ENCODE data around the gene BICD1.
"Not testable (repeated sequence)": the region's sequence is repeated elsewhere in the genome, so short reads cannot be mapped to it uniquely, and the experiment has no call there.

Gene BICD1

GRCh38 chr12:32249777-32250176 is 143.1 kb downstream of the BICD1 start:
- DNase-seq = no peak

DNA sequence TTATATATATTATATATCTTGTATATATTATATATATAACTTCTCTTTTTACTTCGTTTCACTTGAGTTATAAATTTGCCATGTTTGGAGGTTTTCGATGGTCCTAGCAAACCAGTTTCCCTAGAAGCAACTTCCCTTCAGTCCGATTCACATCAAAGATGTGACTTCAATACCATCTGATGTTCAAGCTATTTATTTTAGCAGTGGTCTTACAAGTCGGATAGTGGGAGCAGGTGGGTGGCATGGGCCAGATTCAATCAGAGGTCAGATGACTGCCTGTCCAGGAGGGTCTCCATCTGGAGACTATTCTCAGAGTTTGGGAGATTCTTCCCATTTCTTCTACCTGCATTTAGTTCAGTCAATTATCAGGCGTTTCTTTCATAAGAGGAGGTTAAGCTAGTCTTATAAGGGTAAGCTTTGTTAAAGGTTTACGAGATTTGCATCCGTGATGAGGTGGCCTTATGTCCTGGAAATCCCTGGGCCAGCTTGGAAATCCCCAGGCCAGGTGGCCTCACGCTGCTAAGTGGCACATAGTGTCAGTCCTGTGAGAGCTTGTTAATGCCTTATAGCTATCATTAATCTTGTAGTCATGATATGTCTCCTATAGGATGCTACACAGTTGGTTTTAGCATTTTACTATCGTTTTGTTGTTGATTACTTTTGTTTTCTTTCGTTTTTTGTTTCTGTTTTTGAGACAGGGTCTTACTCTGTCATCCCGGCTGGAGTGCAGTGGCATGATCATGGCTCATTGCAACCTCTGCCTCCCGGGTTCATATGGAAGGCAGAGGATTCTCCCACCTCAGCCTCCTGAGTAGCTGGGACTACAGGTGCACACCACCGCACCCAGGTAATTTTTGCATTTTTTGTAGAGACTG is 145.8 kb downstream of the BICD1 start:
- DNase-seq = no peak

DNA sequence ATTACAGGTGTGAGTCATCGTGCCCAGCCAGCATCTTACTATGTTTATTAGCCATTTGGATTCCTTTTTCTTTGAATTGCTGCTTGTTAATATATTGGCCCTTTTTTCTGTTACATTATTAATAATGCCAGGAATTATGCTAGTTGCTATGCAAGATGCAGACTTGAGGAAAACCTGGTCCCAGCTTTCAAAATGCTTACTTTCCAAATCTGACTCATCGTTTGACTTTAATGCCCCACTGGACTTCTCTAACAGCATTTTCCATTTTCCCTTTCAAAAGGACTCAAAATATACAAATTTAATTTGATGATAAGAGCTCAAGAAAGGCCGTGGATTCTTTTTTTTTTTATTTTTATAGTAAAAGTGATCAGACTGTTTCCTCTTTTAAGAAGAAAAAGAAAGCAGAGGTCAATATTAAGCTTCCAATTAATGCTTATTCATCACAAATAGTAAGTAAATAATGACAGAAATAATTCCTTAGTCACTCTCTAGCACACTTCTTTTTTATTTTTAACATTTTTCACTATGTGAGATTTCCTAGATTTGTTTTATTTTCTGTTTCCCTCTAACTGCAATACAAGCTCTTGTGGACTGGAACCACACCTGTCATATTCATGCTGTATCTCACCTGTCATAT is 146.6 kb downstream of the BICD1 start:
- peak; percentile 19 for DNase-seq

DNA sequence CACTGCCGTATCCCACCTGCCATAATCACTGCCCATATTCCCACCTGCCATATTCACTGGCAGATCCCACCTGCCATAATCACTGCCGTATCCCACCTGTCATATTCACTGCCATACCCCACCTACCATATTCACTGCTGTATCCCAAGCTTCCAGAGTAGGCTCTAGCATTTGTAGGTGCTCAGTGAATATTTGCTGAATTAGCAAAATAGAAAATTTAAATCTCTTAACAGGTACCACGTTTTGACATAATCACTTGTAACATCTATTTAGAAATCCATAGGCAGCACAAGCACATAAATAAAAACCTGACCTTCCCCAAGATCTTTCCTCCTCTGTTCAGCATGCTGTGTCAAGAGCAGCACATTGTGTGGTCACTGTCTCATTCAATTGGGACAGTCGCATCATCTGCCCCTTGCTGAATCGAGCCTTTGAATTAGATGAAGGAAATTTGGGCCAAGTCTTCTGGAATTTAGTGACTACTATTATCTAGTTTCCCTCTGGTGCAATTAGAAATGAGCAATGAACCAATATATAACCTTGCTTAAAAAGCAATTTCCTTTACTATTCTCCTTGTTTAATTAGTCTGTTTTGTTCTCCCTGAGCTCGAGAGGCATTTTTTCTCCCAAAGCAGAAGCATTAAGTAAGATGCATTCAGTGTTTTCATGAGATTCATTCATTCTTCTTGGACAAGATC is 147.8 kb downstream of the BICD1 start:
- no peak for DNase-seq

- no peak for DNase-seq
Measured at GRCh38 chr12:32255588-32255987, 148.9 kb downstream of the BICD1 start.

DNA sequence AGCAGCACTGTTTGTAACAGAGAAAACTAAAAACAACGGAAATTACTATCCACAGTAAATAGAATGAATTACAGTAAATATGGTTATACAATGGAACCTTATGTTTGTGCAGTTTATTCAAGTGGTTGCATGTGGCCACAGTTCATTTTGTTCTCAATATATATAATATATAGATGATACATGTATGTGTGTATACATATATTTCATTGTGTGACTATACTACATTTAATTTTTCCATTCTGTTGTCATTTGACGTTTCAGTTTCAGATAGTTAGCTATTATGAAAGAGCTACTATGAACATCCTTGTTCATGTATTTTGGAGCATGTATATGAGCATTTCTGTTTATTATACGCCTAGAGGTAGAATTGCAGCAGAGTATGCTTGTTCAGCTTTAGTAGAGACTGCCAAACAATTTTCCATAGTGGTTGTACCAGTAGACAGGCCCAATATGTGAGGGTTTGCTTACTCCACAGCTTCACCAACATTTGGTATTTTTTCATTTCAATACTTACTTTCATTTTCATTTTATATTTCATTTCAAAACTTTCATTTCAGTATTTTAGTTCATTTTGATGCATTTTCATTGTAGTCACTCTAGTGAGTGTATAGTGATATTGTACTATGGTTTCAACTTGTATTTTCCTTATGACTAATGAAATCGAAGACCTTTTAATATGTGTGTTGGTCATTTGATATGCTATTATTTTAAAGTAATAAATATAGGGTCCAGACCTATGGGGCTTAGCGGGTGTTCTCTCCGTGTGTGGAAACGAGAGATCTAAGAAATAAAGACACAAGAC is 151.2 kb downstream of the BICD1 start:
- DNase-seq = no peak

DNA sequence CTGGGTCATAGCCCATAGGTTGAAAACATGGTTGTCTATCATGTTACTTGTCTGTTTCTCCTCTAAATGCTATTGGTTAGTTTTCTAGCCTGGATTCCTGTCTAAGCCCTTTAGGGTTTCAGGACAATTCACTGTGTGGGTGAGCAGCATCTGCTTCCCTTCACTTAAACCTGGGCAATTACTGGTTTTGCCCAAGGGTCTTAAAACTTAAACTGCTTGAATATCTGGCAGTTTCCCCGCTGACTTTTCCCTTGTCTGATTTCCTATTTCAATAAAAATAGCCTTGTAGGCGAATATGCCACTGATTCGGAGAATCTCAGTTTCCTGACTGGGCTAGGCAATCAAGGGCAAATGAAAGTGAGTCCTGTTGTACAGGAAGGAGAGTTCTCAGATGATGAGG is 154.0 kb downstream of the BICD1 start:
- DNase-seq = no peak

- DNase-seq = no peak
Measured at GRCh38 chr12:32261638-32262037, 155.0 kb downstream of the BICD1 start.

GRCh38 chr12:32264961-32265360 is 158.3 kb downstream of the BICD1 start:
- DNase-seq = no peak

- no peak for DNase-seq
Measured at GRCh38 chr12:32265456-32265855, 158.8 kb downstream of the BICD1 start.

GRCh38 chr12:32265951-32266350 is 159.3 kb downstream of the BICD1 start:
- DNase-seq = no peak

- peak; percentile 40 for DNase-seq
Measured at GRCh38 chr12:32266756-32267155, 160.1 kb downstream of the BICD1 start.

- peak; percentile 94 for DNase-seq
Measured at GRCh38 chr12:32270818-32271710, 164.4 kb downstream of the BICD1 start.

GRCh38 chr12:32272465-32272864 is 165.8 kb downstream of the BICD1 start:
- DNase-seq = no peak

DNA sequence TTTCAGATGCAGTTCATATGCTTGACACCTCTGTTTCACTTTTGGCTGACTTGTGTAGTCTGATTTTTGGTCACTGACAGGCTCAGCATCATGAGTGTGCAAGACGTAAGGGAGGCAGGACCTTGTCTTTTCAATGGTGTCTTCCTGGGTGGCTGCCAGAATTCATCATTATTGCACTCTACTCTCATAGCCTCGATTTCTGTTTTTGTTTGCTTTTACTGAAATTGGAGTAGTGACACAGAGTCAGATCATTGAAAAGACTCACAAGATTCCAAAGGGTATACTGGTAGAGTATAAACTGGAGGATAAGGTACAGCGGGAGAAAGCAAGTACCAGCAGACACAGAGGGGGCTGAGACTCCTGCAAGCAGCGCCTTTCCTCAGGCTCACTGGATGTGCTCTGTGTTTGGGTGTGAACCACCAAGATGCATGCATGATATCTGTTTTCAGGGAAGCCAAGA is 166.4 kb downstream of the BICD1 start:
- peak; percentile 16 for DNase-seq

DNA sequence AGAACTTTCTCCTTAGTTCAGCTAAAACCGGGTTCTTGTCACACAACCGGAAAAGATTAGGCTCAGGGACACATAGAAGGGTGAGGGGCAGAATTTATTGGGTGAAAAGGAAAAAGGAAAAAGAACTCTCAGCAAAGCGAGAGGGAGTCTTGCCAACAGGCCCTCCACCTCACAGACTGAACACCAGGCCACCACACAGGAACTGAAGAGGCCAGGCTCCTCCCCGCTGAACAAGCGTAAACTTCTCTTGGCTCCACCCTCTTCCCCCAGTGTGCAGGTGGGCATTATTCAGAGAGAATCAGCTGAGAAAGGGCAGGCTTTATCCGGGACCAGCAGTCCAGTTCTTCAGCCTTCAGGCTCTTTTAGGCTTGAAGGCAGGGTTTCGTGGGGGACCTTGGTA is 167.1 kb downstream of the BICD1 start:
- no peak for DNase-seq

DNA sequence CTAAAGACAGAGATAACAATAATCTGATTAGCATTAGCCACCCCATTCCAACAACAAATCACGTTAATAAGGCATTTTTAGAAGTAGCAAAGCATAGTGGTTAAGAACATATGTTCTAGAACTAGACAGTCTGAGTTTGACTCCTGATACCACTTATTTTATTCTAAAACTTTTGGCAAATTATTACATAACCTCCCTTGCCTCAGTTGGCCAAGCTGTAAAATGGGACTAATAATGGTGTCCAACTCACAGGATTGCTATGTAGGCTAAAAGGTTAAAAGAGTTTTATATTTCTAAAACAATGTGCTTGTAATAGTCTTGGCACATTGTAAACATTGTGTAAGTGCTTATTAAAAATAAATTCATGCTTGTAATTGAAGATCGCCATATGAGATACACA is 168.0 kb downstream of the BICD1 start:
- DNase-seq = no peak

DNA sequence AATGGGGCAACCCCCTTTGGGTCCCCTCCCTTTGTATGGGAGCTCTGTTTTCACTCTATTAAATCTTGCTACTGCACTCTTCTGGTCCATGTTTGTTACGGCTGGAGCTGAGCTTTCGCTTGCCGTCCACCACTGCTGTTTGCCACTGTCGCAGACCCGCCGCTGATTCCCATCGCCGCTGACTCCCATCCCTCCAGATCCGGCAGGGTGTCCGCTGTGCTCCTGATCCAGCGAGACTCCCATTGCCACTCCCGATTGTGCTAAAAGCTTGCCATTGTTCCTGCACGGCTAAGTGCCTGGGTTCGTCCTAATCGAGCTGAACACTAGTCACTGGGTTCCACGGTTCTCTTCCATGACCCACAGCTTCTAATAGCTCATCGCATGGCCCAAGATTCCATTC is 168.9 kb downstream of the BICD1 start:
- not testable (repeated sequence) for DNase-seq

GRCh38 chr12:32277774-32278173 is 171.1 kb downstream of the BICD1 start:
- DNase-seq = no peak

- DNase-seq = no peak
Measured at GRCh38 chr12:32281098-32281497, 174.5 kb downstream of the BICD1 start.

DNA sequence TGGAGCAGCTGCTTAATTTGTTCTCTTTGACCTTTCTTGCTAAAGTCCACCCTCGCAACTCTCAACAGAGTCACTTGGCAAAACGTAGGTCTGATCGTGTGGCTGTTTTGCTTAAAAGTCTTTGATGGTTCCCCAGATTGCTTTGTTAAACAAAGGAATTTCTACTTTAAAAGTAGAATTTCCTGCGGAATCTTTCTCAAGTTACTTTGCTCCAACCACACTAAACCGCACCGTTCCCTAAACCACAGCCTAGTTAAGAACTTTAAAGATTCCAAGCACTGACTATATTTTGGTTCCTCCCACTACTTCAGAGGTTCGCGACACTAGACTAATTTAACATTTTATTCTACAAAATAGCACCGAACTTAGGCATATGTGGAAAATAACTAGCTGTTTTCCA is 177.9 kb downstream of the BICD1 start:
- no peak for DNase-seq

GRCh38 chr12:32285021-32285420 is 178.4 kb downstream of the BICD1 start:
- DNase-seq = no peak

Measured in kidney glomerular epithelial cell (primary cell).